Activated CD4-positive, alpha-beta T cell treated with anti-CD3 and anti-CD28 coated beads for 1 hour (primary cell): ENCODE data around the gene CDYL.
A peak's percentile ranks its signal among the peaks of the same experiment; 100 is the strongest.
"Not testable (repeated sequence)": the region's sequence is repeated elsewhere in the genome, so short reads cannot be mapped to it uniquely, and the experiment has no call there.

Experiments
- DNase-seq: peaks from one replicate; pipeline ENCODE4 v3.0.0-alpha.2; 2020

Gene CDYL

GRCh38 chr6:4969609-4970285 lies 193.5 kb downstream of the CDYL start:
- no peak for DNase-seq

GRCh38 chr6:4970739-4971395 lies 194.7 kb downstream of the CDYL start:
- DNase-seq, result no peak

- DNase-seq, result no peak
These were observed 195.6 kb downstream of the CDYL start for GRCh38 chr6:4971851-4972250.

- no peak for DNase-seq
These were observed 196.2 kb downstream of the CDYL start for GRCh38 chr6:4972438-4972837.

- no peak for DNase-seq
These were observed 197.2 kb downstream of the CDYL start for GRCh38 chr6:4973415-4973814.

GRCh38 chr6:4973982-4974745 lies 198.0 kb downstream of the CDYL start:
- DNase-seq, result no peak

- no peak for DNase-seq
These were observed 198.8 kb downstream of the CDYL start for GRCh38 chr6:4974962-4975361.

GRCh38 chr6:4975506-4975905 lies 199.3 kb downstream of the CDYL start:
- no peak for DNase-seq

- no peak for DNase-seq
These were observed 201.3 kb downstream of the CDYL start for GRCh38 chr6:4977468-4977867.

- DNase-seq, result no peak
These were observed 203.2 kb downstream of the CDYL start for GRCh38 chr6:4979426-4979825.

- no peak for DNase-seq
These were observed 205.6 kb downstream of the CDYL start for GRCh38 chr6:4981761-4982160.

GRCh38 chr6:4983322-4983721 lies 207.1 kb downstream of the CDYL start:
- no peak for DNase-seq

- DNase-seq, result no peak
These were observed 210.8 kb downstream of the CDYL start for GRCh38 chr6:4986999-4987398.

GRCh38 chr6:4987432-4987831 lies 211.2 kb downstream of the CDYL start:
- no peak for DNase-seq

GRCh38 chr6:4994741-4995140 lies 218.5 kb downstream of the CDYL start:
- no peak for DNase-seq

- DNase-seq, result no peak
These were observed 221.7 kb downstream of the CDYL start for GRCh38 chr6:4997862-4998261.

- no peak for DNase-seq
These were observed 223.4 kb downstream of the CDYL start for GRCh38 chr6:4999586-4999985.

- DNase-seq, result peak; percentile 97
These were observed 227.6 kb downstream of the CDYL start, which contains the start of gene RPP40 for GRCh38 chr6:5003604-5004372. Gene RPP40 (minus strand): TSS chr6:5004037. CDS start chr6:5004002, 35 bp downstream.

- no peak for DNase-seq
These were observed 228.3 kb downstream of the CDYL start for GRCh38 chr6:5004373-5005037.

- DNase-seq, result not testable (repeated sequence)
These were observed 228.8 kb downstream of the CDYL start for GRCh38 chr6:5005038-5005433.
